Breast epithelium (tissue), 3 donors: ENCODE results near the gene TRIM60.

Experiments
- POLR2AphosphoS5 ChIP-seq, 3 donors: sonication (generic); formaldehyde crosslinking; IDR thresholded peaks; one replicate each; pipeline ENCODE4 v1.6.1; 2017; ENCODE audit warnings: antibody characterized with exemption in 3 of 3
- TF ChIP-seq, protein P1 (sequence below), 3 donors: fragments of 450-650 bp; IDR thresholded peaks; one replicate each; pipeline ENCODE4 v1.5.1; 2016 to 2017; ENCODE audit warnings: antibody characterized with exemption in 3 of 3, mild to moderate bottlenecking in 3 of 3, moderate library complexity in 3 of 3

DNA sequence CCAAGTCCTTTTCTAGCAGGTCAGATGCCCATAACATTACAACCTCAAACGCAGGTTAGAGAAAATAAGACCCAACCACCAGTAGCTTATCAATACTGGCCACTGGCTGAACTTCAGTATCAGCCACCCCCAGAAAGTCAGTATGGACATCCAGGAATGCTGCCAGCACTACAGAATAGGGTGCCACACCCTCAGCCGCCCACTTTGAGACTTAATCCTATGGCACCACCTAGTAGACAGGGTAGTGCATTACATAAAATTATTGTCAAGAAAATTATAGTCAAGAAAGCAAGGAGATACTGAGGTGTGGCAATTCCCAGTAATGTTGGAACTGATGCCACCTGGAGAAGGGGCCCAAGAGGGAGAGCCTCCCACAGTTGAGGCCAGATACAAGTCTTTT lies 34.5 kb upstream of the TRIM60 start:
- TF ChIP-seq, protein P1, sequence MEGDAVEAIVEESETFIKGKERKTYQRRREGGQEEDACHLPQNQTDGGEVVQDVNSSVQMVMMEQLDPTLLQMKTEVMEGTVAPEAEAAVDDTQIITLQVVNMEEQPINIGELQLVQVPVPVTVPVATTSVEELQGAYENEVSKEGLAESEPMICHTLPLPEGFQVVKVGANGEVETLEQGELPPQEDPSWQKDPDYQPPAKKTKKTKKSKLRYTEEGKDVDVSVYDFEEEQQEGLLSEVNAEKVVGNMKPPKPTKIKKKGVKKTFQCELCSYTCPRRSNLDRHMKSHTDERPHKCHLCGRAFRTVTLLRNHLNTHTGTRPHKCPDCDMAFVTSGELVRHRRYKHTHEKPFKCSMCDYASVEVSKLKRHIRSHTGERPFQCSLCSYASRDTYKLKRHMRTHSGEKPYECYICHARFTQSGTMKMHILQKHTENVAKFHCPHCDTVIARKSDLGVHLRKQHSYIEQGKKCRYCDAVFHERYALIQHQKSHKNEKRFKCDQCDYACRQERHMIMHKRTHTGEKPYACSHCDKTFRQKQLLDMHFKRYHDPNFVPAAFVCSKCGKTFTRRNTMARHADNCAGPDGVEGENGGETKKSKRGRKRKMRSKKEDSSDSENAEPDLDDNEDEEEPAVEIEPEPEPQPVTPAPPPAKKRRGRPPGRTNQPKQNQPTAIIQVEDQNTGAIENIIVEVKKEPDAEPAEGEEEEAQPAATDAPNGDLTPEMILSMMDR (IDR thresholded peaks at IDR 0.05), result no peak
- no peak for TF ChIP-seq POLR2AphosphoS5 (IDR thresholded peaks at IDR 0.05)
